DOHH2 (cell line): Measurements from ENCODE around the gene RABEP1.

Experiments used
- EZH2phosphoT487 ChIP-seq: fragments of 200-600 bp; sonication (generic); IDR thresholded peaks from 2 replicates; pipeline ENCODE4 v1.6.1; 2017; ENCODE audit warnings: borderline replicate concordance, mild to moderate bottlenecking, antibody characterized with exemption, low read length, moderate library complexity, mixed read lengths
- TF ChIP-seq, protein P1 (sequence below): fragments of 200-600 bp; sonication (generic); IDR thresholded peaks from one replicate; pipeline ENCODE4 v1.5.1; 2014; ENCODE audit warnings: antibody characterized with exemption, mild to moderate bottlenecking, low read depth, low read length; ENCODE audit not compliant: poor library complexity, severe bottlenecking

DNA sequence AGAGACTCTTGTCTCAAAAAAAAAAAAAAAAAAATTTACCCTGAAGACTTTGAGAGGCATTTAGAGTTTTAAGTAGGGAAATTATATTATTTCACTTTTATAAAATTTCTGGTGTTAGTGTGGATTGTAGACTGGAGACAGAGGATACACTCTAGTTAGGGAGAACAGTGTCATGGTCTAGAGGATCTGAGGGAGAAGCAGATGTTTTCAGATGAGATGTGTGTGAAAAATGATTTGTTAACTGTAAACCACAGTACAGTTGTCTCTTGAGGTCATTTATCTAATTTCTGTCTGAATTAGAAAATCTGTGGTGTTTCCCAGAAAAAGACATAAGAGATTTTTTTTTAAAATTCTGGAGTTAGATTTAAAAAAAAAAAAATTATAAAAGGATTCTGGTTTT, 82.6 kb downstream of the RABEP1 start:
- TF ChIP-seq, protein P1, sequence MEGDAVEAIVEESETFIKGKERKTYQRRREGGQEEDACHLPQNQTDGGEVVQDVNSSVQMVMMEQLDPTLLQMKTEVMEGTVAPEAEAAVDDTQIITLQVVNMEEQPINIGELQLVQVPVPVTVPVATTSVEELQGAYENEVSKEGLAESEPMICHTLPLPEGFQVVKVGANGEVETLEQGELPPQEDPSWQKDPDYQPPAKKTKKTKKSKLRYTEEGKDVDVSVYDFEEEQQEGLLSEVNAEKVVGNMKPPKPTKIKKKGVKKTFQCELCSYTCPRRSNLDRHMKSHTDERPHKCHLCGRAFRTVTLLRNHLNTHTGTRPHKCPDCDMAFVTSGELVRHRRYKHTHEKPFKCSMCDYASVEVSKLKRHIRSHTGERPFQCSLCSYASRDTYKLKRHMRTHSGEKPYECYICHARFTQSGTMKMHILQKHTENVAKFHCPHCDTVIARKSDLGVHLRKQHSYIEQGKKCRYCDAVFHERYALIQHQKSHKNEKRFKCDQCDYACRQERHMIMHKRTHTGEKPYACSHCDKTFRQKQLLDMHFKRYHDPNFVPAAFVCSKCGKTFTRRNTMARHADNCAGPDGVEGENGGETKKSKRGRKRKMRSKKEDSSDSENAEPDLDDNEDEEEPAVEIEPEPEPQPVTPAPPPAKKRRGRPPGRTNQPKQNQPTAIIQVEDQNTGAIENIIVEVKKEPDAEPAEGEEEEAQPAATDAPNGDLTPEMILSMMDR = no peak
- TF ChIP-seq EZH2phosphoT487 = no peak
